ENCODE data around the gene TEX48.

Gene TEX48

DNA sequence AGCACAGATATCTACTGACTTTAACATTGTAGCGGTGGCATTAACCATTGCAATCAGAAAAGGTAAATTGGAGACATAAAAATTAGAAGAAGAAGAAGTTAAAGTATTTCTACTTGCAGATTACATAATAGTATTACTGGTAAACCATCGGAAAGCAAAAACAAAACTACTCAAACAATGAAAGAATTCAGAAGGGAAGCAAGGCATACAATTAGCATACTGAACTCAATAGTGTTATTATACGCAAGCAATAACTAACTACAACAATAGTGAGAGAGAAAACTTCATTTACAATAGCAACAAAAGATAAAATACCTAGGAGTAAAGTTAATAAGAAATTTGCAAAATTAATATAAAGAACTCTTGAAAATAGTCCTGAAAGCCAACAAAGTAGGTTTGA lies 17.8 kb downstream of the TEX48 start:
- no peak for DNase-seq

DNA sequence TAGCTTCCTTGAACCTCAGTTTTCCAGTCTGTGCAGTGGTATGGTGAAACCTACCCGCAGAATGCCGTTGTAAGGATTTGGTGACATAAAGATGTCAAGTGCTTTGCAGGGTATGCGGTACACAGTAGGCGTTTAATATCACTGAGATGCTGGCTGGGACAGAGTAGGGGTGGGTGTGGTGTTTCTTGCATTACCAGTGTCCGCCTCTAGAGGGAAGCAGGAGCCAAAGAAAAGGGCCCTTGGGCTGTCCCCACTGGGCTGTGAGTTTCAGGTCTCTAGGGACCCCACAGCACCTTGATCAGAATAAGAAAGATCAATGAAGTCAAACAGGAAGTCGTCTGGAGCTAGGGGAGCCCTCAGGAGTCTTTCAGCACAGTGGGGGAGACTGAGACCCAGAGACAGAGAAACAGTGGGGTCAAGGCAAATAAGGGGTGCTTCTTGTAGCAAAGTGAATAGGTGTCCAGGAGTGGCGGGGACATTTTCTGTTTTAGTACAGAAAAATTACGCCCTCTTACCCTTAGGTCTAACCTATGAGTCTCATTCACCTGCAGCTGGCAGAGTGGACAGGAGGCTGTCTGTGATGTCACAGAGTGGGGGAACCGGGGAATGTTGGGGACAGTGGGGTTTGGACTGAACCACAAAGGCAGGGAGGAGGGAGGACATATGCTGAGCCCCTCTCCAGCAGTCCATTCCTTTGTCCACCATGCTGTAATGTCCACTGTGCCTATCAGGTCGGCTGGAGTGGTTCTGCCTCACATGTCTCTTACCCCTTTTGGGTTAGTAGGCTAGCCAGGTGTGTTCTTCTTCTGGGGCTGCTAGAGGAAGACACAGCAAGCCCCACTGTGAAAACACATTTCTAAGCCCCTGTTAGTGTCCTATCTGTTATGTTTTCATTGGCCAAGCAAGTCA lies 19.7 kb downstream of the TEX48 start:
- peak in 1 of 2 experiments; percentile 16 for DNase-seq

- no peak for DNase-seq
Measured at GRCh38 chr9:114657705-114658104, 24.3 kb downstream of the TEX48 start, which contains the start of gene TEX53. TSS of gene TEX53 (minus strand) at chr9:114657805. CDS start at chr9:114657774, 31 bp downstream.

DNA sequence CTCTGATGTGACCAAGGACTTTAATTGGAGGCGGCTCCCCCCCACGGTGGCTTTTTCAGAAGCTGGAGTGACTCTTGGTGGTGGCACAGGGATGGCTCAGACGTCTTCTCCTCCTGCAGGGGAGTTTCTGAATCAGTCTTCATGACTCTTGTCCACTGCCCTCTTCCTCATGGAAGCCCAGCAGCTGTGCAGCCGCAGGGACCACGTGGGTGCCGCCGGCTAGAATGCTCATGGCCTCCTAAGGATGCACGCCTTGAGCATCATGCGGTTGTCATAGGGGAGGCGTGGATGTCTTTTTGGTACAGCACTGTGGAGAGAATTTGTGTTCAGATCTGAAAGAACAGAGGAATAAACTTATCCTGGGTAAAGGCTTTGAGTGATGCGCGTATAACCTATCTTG lies 25.7 kb downstream of the TEX48 start:
- DNase-seq = no peak

DNA sequence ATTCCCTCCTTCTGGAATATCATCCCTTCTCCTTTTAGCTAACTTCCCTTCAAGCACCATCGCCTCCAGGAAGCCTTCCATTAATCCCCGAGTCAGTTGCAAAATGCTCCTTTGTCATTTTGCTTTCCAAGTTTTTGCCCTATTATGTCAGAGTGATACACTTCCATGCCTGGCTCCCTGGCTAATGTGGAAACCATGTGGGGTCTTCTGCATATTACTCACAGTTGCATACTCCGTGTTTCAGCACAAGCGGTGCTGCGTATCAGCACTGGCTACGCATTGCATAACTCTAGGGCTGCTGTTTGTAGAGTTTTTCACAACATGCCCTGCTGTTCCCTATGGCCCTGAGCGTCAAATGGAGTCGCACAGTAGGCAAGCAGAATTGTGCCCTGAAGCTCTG lies 26.3 kb downstream of the TEX48 start:
- no peak for DNase-seq

- DNase-seq = peak; percentile 46 to 57
Measured at GRCh38 chr9:114653556-114654159, 28.3 kb downstream of the TEX48 start.

DNA sequence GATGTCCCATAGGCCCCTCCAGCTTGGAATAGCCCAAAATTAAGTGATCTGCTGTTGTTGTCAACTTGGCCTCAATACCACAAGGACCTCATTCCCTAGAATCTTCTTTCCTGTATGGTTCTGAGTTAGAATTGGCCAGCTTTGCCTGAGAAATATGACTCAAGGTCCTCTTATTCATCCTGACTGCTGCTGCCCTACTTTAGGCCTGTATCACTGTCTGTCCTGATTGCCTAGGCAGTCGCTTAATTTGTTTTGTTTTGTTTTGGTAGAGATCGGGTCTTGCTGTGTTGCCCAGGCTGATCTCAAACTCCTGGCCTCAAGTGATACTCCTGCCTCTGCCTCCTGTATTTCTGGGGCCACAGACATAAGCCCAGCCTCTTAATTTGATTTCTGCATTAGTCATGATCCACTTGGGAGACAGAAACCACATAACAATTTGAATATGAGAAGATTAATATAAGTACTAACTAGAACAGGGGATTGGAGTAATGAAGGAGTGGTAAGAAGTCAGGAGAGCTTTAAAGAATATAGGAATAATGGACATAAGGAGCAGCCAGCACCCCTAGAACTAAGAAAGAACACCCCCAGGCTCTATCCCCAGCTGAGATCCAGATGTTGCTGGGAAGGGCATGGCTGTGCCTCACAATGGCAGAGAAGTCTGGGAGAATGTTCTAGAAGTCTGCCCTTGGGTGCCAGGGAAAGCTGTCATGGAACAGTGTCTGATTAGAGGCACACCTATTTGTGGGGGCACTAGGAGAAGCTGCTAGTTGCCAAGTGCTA lies 29.0 kb downstream of the TEX48 start:
- DNase-seq = no peak

DNA sequence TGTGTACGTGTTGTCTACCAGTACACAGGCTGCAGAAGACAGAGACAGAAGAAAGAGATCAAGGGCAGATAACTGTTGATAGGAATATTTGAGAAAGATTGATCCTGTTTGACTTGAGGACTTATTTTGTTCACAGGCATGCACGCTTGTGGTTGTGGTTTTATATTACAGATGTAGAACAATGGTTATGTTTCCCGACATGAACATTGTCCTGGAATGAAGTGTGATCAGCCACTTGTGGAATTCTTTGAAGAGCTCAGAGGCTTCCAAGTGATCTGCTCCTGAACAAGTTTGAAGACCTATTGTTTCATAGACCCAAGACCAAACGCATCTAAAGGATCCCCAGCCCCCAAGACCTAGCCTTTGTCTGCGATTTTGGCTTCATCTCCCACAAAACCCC lies 38.1 kb downstream of the TEX48 start:
- DNase-seq = no peak

DNA sequence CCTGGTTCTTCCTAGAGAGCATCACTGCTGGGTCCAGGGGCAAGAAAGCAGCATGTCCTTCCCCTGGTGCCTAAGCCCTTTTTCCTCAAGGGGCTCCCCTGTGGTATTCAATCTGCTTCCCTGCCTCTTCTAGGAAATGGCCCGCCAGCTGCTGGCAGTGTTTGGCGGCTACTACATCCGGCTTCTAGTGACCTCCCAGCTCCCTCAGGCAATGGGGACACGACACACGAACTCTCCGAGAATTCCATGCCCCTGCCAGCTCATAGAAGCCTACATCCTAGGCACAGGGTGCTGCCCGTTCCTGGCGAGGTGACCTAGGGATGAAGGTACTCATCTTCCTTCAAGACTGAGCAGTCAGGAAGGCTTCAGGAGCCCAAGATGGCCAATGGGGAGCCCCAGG lies 39.0 kb downstream of the TEX48 start:
- no peak for DNase-seq

DNA sequence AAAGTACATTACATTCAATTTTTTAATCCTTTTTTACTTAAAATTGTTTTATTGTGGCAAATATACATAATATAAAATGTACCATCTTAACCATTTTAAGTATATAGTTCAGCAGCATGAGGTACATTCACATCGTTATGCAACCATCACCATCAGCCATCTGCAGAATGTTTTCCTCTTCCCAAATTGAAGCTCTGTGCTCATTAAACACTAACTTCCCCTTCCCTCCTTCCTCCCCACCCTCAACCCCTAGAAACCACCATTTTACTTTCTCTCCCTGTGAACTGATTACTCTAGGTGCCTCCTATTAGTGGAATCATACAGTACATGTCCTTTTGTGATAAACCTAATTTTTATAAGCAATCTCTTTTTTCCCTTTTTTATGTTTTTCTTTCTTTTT lies 40.0 kb downstream of the TEX48 start:
- no peak for DNase-seq

- no peak for DNase-seq
Measured at GRCh38 chr9:114638404-114638803, 43.6 kb downstream of the TEX48 start.

DNA sequence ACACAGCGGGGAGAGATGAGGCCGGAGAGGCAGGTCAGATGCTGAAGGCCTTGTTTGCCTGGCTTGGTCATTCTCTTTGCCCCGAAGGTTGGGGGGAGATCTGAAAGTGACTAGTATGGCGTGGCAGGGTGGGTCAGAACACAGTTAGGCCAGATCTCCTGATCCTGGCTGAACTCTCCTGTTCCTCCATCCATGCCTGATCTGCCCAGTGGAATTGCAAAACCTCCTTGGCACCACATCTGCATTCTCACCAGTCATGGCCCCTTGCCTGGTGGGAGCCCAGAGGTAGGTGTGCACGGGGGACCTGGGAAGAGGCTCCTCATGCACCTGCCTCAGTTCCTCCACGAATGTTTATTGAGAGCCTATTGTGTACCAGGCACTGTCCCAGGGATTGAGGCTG lies 47.6 kb downstream of the TEX48 start:
- DNase-seq = no peak

- no peak for DNase-seq
Measured at GRCh38 chr9:114633438-114634089, 48.4 kb downstream of the TEX48 start.

- DNase-seq = no peak
Measured at GRCh38 chr9:114631166-114631565, 50.8 kb downstream of the TEX48 start.

- DNase-seq = no peak
Measured at GRCh38 chr9:114629563-114630090, 52.4 kb downstream of the TEX48 start.

GRCh38 chr9:114627553-114627952 lies 54.4 kb downstream of the TEX48 start:
- DNase-seq = no peak

- no peak for DNase-seq
Measured at GRCh38 chr9:114626415-114627020, 55.5 kb downstream of the TEX48 start.

DNA sequence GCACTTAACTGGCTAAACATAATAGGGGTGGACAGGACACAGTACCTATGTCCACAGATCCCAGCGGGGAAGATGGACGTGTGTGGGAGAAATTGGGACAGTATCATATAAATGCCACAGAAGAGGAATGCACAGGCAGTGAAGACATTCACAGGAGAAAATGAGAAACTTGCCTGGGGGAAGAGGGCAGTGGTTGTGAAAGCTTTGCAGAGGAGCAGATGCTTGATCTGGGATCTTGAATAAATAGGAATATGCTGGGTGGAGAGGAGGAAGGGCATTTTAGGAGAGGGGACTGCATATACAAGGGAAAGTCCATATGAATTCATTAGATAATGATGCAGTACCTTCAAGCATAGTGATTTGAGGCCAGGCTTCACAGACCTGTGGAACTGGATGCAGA lies 57.3 kb downstream of the TEX48 start:
- no peak for DNase-seq

- no peak for DNase-seq
Measured at GRCh38 chr9:114621975-114622609, 59.9 kb downstream of the TEX48 start.

DNA sequence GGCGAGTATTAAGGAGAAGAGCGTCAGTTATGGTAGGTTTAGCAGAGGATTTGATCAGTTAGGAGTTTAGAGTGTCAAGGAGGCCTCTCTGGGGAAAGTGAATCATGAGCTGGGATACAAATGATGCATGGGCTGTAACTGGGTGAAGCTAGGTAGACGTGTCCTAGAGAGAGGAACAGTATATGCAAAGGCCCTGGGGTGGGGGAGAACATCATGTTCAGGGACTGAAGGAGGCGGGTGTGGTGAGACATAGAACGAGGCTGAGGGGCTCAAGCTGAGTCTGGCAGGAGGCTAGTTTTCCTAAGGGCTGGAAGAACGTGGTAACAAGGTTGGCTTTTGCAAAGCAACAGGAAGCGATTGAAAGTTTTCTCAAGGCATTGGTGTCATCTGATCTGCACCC lies 60.4 kb downstream of the TEX48 start:
- no peak for DNase-seq

GRCh38 chr9:114619191-114619761 lies 62.7 kb downstream of the TEX48 start:
- DNase-seq = no peak
